A673 (cell line): ENCODE measurements around the gene PLA2G2E. TPM values are rescaled to one million over a fixed set of nuclear protein-coding genes. Genes with fewer than 3 reads are reported as not detected.

Experiments used
- BruUV-seq: library from RNA; stranded (reverse); fragments of 400-500 nt; replicated peaks from 2 replicates; lab custom pipeline; 2021; lab: Mats Ljungman, UMichigan
- CTCF ChIA-PET: fragments of 300-600 bp; sonication (Branson Sonifier 250); formaldehyde crosslinking; loops from one replicate; lab custom pipeline; 2022; ENCODE audit warnings: antibody characterized with exemption; lab: Charles Lee
- POLR2A ChIA-PET: fragments of 300-600 bp; sonication (Branson Sonifier 250); formaldehyde crosslinking; loops from one replicate; lab custom pipeline; 2022; ENCODE audit warnings: antibody characterized with exemption; ENCODE audit not compliant: low non-redundant PET; lab: Charles Lee
- DNase-seq: peaks from one replicate; pipeline ENCODE4 v3.0.0-alpha.2; 2015; ENCODE audit warnings: low spot score
- H3K27ac ChIP-seq: fragments of 200-600 bp; sonication (generic); 2 replicates; pipeline ENCODE4 v1.5.1; 2016; ENCODE audit warnings: mixed run types, low read depth, mild to moderate bottlenecking, mixed read lengths, antibody characterized with exemption, low read length; ENCODE audit not compliant: poor library complexity, severe bottlenecking
- H3K27me3 ChIP-seq: fragments of 200-600 bp; sonication (generic); replicated peaks from 2 replicates; pipeline ENCODE4 v1.6.1; 2017; ENCODE audit warnings: mixed run types, low read depth, mild to moderate bottlenecking, mixed read lengths, antibody characterized with exemption, low read length; ENCODE audit not compliant: insufficient read depth, poor library complexity
- H3K36me3 ChIP-seq: fragments of 200-600 bp; sonication (generic); 2 replicates; pipeline ENCODE4 v1.6.1; 2016; ENCODE audit warnings: mixed run types, mild to moderate bottlenecking, mixed read lengths, antibody characterized with exemption, low read length; ENCODE audit not compliant: insufficient read depth, poor library complexity, severe bottlenecking
- H3K4me1 ChIP-seq: fragments of 200-600 bp; sonication (generic); 2 replicates; pipeline ENCODE4 v1.6.1; 2017; ENCODE audit warnings: mixed run types, mild to moderate bottlenecking, mixed read lengths, antibody characterized with exemption, low read length; ENCODE audit not compliant: insufficient read depth, poor library complexity, severe bottlenecking
- H3K4me3 ChIP-seq: fragments of 200-600 bp; sonication (generic); 2 replicates; pipeline ENCODE4 v1.5.1; 2016; ENCODE audit warnings: low read depth, mixed run types, mild to moderate bottlenecking, mixed read lengths, low read length; ENCODE audit not compliant: poor library complexity, severe bottlenecking
- H3K9me3 ChIP-seq: fragments of 200-600 bp; sonication (generic); 2 replicates; pipeline ENCODE4 v1.6.1; 2016; ENCODE audit warnings: mixed run types, low read depth, mild to moderate bottlenecking, mixed read lengths, antibody characterized with exemption, low read length; ENCODE audit not compliant: poor library complexity, severe bottlenecking
- CTCF ChIP-seq: fragments of 300-800, 200-600 bp; sonication (generic); conservative IDR thresholded peaks from 2 replicates; pipeline ENCODE4 v1.5.1; 2017; ENCODE audit warnings: low read depth, mild to moderate bottlenecking, antibody characterized with exemption, low read length, moderate library complexity, mixed read lengths
- EZH2 ChIP-seq: fragments of 200-600 bp; sonication (generic); IDR thresholded peaks from 2 replicates; pipeline ENCODE4 v1.6.1; 2017; ENCODE audit warnings: borderline replicate concordance, low read depth, mild to moderate bottlenecking, mixed read lengths, antibody characterized with exemption, low read length; ENCODE audit not compliant: poor library complexity, severe bottlenecking
- intact Hi-C: fragments of 100-400 bp; cut with micrococcal nuclease; formaldehyde crosslinking; loops from one replicate; pipeline ENCODE4 v1.10.0; 2022; ENCODE audit not compliant: unreplicated experiment
- total RNA-seq: library from RNA; stranded (reverse); gene quantifications from 2 replicates; pipeline ENCODE4 v1.2.3, GENCODE V29; 2021

Gene PLA2G2E
- total RNA-seq, 1 experiment from 2014 or later, result not detected

- no peaks in the 10 kb centered on the region for H3K9me3 ChIP-seq
- H3K27me3 ChIP-seq, result no peaks in the 10 kb centered on the region
- no peak overlapping the region for H3K4me3 ChIP-seq
- TF ChIP-seq CTCF (no peak), EZH2 (no peak)
- intact Hi-C loops, result no loop called here
- DNase-seq, result no peak
- H3K27ac ChIP-seq, result no peak overlapping the region
- CTCF ChIA-PET, result no interaction called here
- no peaks in the 10 kb centered on the region for H3K36me3 ChIP-seq
- POLR2A ChIA-PET, result no interaction called here
- H3K4me1 ChIP-seq, result no peaks in the 10 kb centered on the region
- no TSS peak for BruUV-seq
Observed at GRCh38 chr1:19938472-19938871, 15.1 kb upstream of the PLA2G2E start.

DNA sequence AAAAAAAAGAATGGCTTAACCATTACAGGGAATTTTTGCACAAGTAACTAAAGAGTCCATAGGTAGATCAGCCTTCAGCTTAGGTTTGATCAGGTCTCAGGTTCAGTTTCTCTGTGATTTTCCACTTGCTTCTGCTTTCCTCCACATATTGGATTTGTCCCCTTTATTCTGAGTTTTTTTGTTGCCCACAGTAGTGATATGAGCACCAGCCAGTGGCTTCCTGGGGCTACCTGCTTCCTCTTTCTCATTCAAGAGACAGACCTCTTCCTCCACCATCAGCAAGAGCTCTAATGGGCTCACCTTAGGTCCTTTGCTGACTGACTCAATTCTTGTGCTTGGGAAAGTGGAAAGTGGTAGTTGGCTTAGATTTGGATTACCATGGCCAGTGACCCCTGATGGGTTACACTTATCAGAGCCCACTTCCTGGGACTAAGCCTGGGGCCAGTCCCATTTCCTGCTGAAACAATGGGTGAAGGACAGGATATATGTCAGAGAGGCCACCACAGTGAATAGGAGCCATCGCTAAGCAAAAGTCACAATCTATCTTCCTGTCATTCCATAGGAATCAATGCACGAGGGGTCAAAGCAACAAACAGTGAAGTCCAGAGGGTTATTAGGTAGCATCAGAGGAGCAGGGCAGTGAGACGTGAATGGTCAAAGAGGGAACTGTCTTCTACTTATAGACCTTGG, 12.8 kb upstream of the PLA2G2E start:
- ChIA-PET CTCF (no interaction called here), POLR2A (no interaction called here)
- H3K27me3 ChIP-seq, result no peaks in the 10 kb centered on the region
- no TSS peak for BruUV-seq
- H3K4me3 ChIP-seq, result no peak overlapping the region
- peaks cover 11% of the 10 kb centered on the region for H3K9me3 ChIP-seq
- no peak for TF ChIP-seq EZH2
- no peak for TF ChIP-seq CTCF
- H3K4me1 ChIP-seq, result no peaks in the 10 kb centered on the region
- no peak overlapping the region for H3K27ac ChIP-seq
- intact Hi-C loops, result no loop called here
- H3K36me3 ChIP-seq, result no peaks in the 10 kb centered on the region
- no peak for DNase-seq

DNA sequence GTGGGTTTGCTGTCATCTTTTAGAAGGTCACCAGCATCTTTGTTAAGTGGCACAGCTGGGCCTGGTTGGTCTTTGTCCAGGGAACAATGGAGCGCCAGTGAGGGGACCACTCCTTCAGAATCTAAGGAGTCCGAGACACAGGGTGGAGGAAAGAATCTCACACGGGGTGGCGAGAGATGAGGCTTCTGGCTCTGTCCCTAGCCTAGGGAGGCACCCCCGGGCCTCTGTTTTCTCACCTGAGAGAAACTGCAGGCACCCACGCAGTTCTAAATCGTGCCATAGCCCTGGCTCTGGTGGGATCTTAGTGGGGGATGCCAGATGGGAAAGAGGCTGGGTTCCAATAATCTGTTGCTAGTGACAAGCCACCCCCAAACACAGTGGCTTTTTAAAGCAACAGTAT, 10.9 kb upstream of the PLA2G2E start:
- POLR2A ChIA-PET, result no interaction called here
- intact Hi-C loops, result no loop called here
- CTCF ChIA-PET, result no interaction called here
- Histone ChIP-seq H3K27ac (no peak overlapping the region), H3K9me3 (peaks cover 11% of the 10 kb centered on the region), H3K4me1 (no peaks in the 10 kb centered on the region), H3K36me3 (no peaks in the 10 kb centered on the region), H3K27me3 (no peaks in the 10 kb centered on the region), H3K4me3 (no peak overlapping the region)
- no peak for TF ChIP-seq CTCF
- no peak for TF ChIP-seq EZH2
- DNase-seq, result no peak
- no TSS peak for BruUV-seq
